HG02678 (cell line): ENCODE data around the gene ZNF135.

ENCODE experiments used
- ATAC-seq: cut with Tn5 transposase; IDR thresholded peaks from one replicate; pipeline ENCODE4 v1.9.1; 2021; ENCODE audit warnings: mild to moderate bottlenecking, moderate library complexity; ENCODE audit not compliant: unreplicated experiment

Gene ZNF135

GRCh38 chr19:58089846-58090245 lies 30.8 kb downstream of the ZNF135 start:
- no peak for ATAC-seq

- no peak for ATAC-seq
These were observed 32.3 kb downstream of the ZNF135 start for GRCh38 chr19:58091251-58091995.

GRCh38 chr19:58093071-58093470 lies 34.0 kb downstream of the ZNF135 start:
- no peak for ATAC-seq

- no peak for ATAC-seq
These were observed 36.2 kb downstream of the ZNF135 start for GRCh38 chr19:58095328-58095727.

GRCh38 chr19:58096884-58097283 lies 37.8 kb downstream of the ZNF135 start:
- ATAC-seq = no peak

DNA sequence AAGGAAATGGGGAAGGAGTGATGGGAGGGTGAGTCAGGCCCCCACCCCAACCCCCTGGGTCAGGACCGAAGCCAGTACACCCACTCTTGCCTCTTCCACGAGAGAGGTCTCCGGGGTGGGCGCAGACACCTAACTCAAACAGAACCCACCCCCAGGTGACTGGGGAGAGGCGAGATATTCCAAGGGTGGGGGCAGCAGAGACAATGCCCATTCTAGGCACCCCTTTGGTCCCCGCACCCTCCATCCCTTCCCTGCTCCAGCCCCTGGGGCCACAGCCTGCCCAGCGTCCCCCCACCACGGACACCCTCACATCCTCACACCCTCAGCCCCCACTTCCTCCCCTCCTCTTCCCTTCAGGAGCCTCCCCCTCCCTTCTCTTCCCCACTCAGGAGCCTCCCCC lies 38.3 kb downstream of the ZNF135 start:
- ATAC-seq = no peak

DNA sequence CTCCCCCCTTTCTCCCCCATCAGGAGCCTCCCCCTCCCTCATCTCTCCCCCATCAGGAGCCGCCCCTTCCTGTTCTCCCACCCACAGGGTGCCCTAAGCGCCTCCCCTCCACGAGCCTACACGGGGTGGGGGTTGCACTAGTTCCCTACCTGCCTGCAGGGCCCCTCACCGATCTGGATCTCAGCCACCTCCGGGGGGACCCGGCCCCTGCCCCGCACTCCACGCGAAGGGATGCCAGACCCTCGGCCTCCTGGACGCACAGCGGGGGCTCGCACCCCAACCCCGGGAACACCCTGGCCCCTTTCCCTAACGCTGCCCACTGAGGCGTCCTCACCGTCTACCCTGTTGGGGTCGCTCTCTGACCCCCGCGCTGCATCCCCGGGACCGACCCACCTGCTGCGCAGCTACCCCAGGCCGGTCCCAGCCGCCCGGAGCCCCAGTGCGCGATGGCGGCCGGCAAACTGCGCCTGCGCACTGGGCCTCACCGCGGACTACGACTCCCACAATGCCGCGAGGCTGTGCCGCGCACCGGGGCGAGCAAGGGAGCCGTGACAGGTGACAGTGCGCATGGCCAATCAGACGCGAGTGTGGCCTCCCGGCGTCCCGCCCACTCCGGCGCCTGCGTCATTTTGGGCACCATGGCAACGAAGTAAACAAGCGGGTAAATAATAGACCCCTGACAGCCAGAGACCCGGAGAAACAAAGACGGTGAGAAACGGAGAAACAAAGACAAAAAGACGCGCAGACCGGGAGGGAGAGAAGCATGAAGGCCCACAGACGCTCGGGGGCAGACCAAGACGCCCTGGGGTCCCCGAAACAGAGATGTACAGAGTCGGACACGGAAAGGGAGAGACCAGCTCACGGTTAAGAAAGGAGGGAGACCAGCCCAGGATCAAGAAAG lies 38.9 kb downstream of the ZNF135 start, which contains the start of gene ZSCAN18:
Gene ZSCAN18, minus strand, starts transcription at position 451 of the 901 bp plus-strand sequence. CDS start 7,964 bp downstream, outside the sequence.
- peak; percentile 88 for ATAC-seq

- no peak for ATAC-seq
These were observed 39.6 kb downstream of the ZNF135 start for GRCh38 chr19:58098682-58098998.

DNA sequence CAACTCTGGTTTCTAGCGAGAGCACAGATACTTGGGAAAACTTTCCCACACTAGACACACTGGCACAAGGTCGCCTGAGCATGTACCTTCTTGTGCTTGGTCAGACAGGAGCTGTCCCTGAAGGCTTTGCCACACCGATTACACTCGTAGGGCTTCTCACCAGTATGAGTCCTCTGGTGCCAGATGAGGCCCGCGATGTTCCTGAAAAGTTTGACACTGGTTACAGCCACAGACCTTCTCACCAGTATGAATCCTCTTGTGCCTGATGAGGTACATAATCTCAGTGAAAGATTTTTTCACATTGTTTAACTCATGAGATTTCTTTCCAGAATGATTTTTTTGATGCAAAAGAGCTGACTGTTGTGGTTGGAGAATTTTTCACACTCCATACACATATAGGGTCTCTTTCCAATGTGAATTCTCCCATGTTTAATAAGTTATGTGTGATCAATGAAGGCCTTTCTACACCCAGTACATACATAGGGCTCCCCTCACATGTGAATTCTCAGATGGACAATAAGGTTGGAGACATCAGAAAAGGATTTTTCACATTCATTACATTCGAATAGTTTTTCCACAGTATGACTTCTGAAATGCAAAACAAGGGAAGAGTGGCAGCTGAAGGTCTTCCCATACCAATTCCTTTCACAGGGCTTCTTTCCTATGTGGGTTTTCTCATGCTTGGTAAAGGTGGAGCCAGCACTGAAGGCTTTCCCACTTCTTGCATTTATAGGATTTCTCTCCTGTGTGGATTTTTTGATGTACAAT lies 48.9 kb downstream of the ZNF135 start:
- ATAC-seq = no peak

GRCh38 chr19:58108546-58108817 lies 49.4 kb downstream of the ZNF135 start:
- no peak for ATAC-seq

GRCh38 chr19:58117841-58118575 lies 58.9 kb downstream of the ZNF135 start:
- ATAC-seq = no peak

GRCh38 chr19:58118979-58119733 lies 60.1 kb downstream of the ZNF135 start:
- ATAC-seq = no peak
